Keratinocyte (primary cell): ENCODE results near the gene CMSS1.

Source experiments
- CTCF ChIP-seq, 3 experiments: IDR thresholded peaks in 1 of 3; conservative IDR thresholded peaks in 1 of 3; optimal IDR thresholded peaks in 1 of 3; 2 replicates in 2 of 3; 3 replicates in 1 of 3; pipeline versions ENCODE3 to v1.5.1; 2011; ENCODE audit warnings: low read length in 3 of 3, mild to moderate bottlenecking in 3 of 3, moderate library complexity in 2 of 3, control low read depth in 1 of 3, inconsistent platforms in 1 of 3; ENCODE audit not compliant: insufficient read depth in 2 of 3; ENCODE audit errors: extremely low read depth in 1 of 3
- EZH2 ChIP-seq: IDR thresholded peaks from one replicate; pipeline ENCODE4 v1.6.1; 2012; ENCODE audit warnings: inconsistent platforms, mild to moderate bottlenecking, low read length, moderate library complexity

GRCh38 chr3:99965681-99966408 lies 148.2 kb downstream of the CMSS1 start:
- TF ChIP-seq CTCF (optimal IDR thresholded peaks at IDR 0.05 in 1 of 3, IDR thresholded peaks at IDR 0.05 in 1 of 3, conservative IDR thresholded peaks at IDR 0.05 in 1 of 3; ENCODE audit: extremely low read depth in 1 of 3, insufficient read depth in 2 of 3, low read length in 3 of 3) (no peak), EZH2 (no peak)
